Endothelial cell of umbilical vein (primary cell): ENCODE data around the gene FBXL22.

Source experiments
- CTCF ChIP-seq, 2 donors: IDR thresholded peaks; 1 replicate in 1 of 2; 2 replicates in 1 of 2; pipeline ENCODE4 v1.5.1; 2011; ENCODE audit warnings: low read length in 2 of 2, mild to moderate bottlenecking in 2 of 2, moderate library complexity in 2 of 2, control low read depth in 1 of 2, inconsistent platforms in 1 of 2, low read depth in 1 of 2; ENCODE audit not compliant: insufficient read depth in 1 of 2; ENCODE audit errors: extremely low read depth in 1 of 2
- EZH2 ChIP-seq: IDR thresholded peaks from 2 replicates; pipeline ENCODE4 v1.6.1; 2012; ENCODE audit warnings: borderline replicate concordance, low read depth, mild to moderate bottlenecking, moderate library complexity, low read length, inconsistent platforms; ENCODE audit not compliant: severe bottlenecking
- FOS ChIP-seq: IDR thresholded peaks from 2 replicates; pipeline ENCODE4 v1.6.1; 2011; ENCODE audit warnings: mild to moderate bottlenecking, low read length, moderate library complexity, borderline replicate concordance; ENCODE audit not compliant: insufficient read depth
- GATA2 ChIP-seq: IDR thresholded peaks from 2 replicates; pipeline ENCODE4 v1.7.0; 2011; ENCODE audit warnings: low read depth, mild to moderate bottlenecking, moderate library complexity, mixed read lengths, low read length; ENCODE audit not compliant: insufficient read length, insufficient read depth
- JUN ChIP-seq: IDR thresholded peaks from 2 replicates; pipeline ENCODE4 v1.6.1; 2011; ENCODE audit warnings: borderline replicate concordance, low read depth; ENCODE audit not compliant: insufficient read length, insufficient read depth
- MAX ChIP-seq: IDR thresholded peaks from 2 replicates; pipeline ENCODE4 v1.6.1; 2011; ENCODE audit not compliant: insufficient read depth, insufficient read length
- MYC ChIP-seq: IDR thresholded peaks from one replicate; pipeline ENCODE4 v1.6.1; 2011; ENCODE audit warnings: mild to moderate bottlenecking, low read depth, low read length

GRCh38 chr15:63596676-63597037 lies 530 bp upstream of the FBXL22 start:
- TF ChIP-seq EZH2 = no peak
- TF ChIP-seq CTCF (IDR thresholded peaks at IDR 0.05; ENCODE audit: extremely low read depth in 1 of 2, insufficient read depth in 1 of 2, low read depth in 1 of 2, low read length in 2 of 2) = no peak
- TF ChIP-seq JUN = no peak
- no peak for TF ChIP-seq GATA2
- TF ChIP-seq MAX = no peak
- TF ChIP-seq FOS = no peak
- TF ChIP-seq MYC = no peak
